Mammary epithelial cell (primary cell): ENCODE data around the gene TBX19.

Experiments used
- CTCF ChIP-seq, 2 donors: IDR thresholded peaks in 1 of 2; conservative IDR thresholded peaks in 1 of 2; 2 replicates each; pipeline ENCODE4 v1.5.1; 2011 to 2012; ENCODE audit warnings: inconsistent platforms in 2 of 2, low read length in 2 of 2, mild to moderate bottlenecking in 2 of 2, control low read depth in 1 of 2, low read depth in 1 of 2; ENCODE audit not compliant: insufficient read depth in 1 of 2; ENCODE audit errors: extremely low read depth in 1 of 2
- EZH2 ChIP-seq: IDR thresholded peaks from 2 replicates; pipeline ENCODE4 v1.6.1; 2012; ENCODE audit warnings: low read length, inconsistent platforms, borderline replicate concordance

- TF ChIP-seq EZH2 (no peak), CTCF (conservative IDR thresholded peaks at IDR 0.05 in 1 of 2, IDR thresholded peaks at IDR 0.05 in 1 of 2; ENCODE audit: extremely low read depth in 1 of 2, insufficient read depth in 1 of 2, low read depth in 1 of 2, low read length in 2 of 2) (no peak)
These were observed 19.9 kb downstream of the TBX19 start for GRCh38 chr1:168300626-168301025.
